Activated naive CD8-positive, alpha-beta T cell (primary cell): ENCODE measurements around the gene KLHL26.

Experiments
- H3K27ac Mint-ChIP-seq: one replicate; pipeline ENCODE4 v1.8.0; 2021; ENCODE audit warnings: mixed read lengths
- H3K27me3 Mint-ChIP-seq: one replicate; pipeline ENCODE4 v1.8.0; 2021; ENCODE audit warnings: mixed read lengths
- H3K36me3 Mint-ChIP-seq: one replicate; pipeline ENCODE4 v1.8.0; 2021; ENCODE audit warnings: mixed read lengths
- H3K4me1 Mint-ChIP-seq: one replicate; pipeline ENCODE4 v1.8.0; 2021; ENCODE audit warnings: low read depth, mixed read lengths
- H3K4me3 Mint-ChIP-seq: one replicate; pipeline ENCODE4 v1.8.0; 2021; ENCODE audit warnings: mild to moderate bottlenecking, mixed read lengths
- H3K9me3 Mint-ChIP-seq: one replicate; pipeline ENCODE4 v1.8.0; 2021; ENCODE audit warnings: low read depth, mixed read lengths

Gene KLHL26

GRCh38 chr19:18620902-18621301 is 15.9 kb upstream of the KLHL26 start:
- no peak overlapping the region for H3K27ac Mint-ChIP-seq
- no peaks in the 10 kb centered on the region for H3K9me3 Mint-ChIP-seq
- no peaks in the 10 kb centered on the region for H3K36me3 Mint-ChIP-seq
- H3K4me3 Mint-ChIP-seq: no peak overlapping the region
- peaks cover 4% of the 10 kb centered on the region for H3K27me3 Mint-ChIP-seq
- H3K4me1 Mint-ChIP-seq: no peaks in the 10 kb centered on the region

GRCh38 chr19:18626906-18627305 is 9.9 kb upstream of the KLHL26 start:
- Mint-ChIP-seq H3K9me3 (no peaks in the 10 kb centered on the region), H3K27ac (no peak overlapping the region), H3K4me3 (no peak overlapping the region), H3K27me3 (no peaks in the 10 kb centered on the region), H3K4me1 (no peaks in the 10 kb centered on the region), H3K36me3 (no peaks in the 10 kb centered on the region)

GRCh38 chr19:18629166-18630088 is 7.4 kb upstream of the KLHL26 start:
- Mint-ChIP-seq H3K27me3 (no peaks in the 10 kb centered on the region), H3K36me3 (no peaks in the 10 kb centered on the region), H3K4me1 (no peaks in the 10 kb centered on the region), H3K27ac (no peak overlapping the region), H3K9me3 (no peaks in the 10 kb centered on the region), H3K4me3 (no peak overlapping the region)

GRCh38 chr19:18633321-18633720 is 3.5 kb upstream of the KLHL26 start:
- Mint-ChIP-seq H3K4me1 (peaks cover 20% of the 10 kb centered on the region), H3K27ac (no peak overlapping the region), H3K36me3 (no peaks in the 10 kb centered on the region), H3K27me3 (peaks cover 1% of the 10 kb centered on the region), H3K4me3 (no peak overlapping the region), H3K9me3 (no peaks in the 10 kb centered on the region)

GRCh38 chr19:18634612-18635297 is 2.1 kb upstream of the KLHL26 start:
- Mint-ChIP-seq H3K27me3 (peaks cover 1% of the 10 kb centered on the region), H3K27ac (no peak overlapping the region), H3K4me1 (peaks cover 22% of the 10 kb centered on the region), H3K4me3 (peak overlapping the region; percentile 80), H3K9me3 (no peaks in the 10 kb centered on the region), H3K36me3 (no peaks in the 10 kb centered on the region)

GRCh38 chr19:18635831-18636182 is 1.0 kb upstream of the KLHL26 start:
- Mint-ChIP-seq H3K27ac (no peak overlapping the region), H3K36me3 (no peaks in the 10 kb centered on the region), H3K27me3 (peaks cover 1% of the 10 kb centered on the region), H3K4me3 (peak overlapping the region; percentile 88), H3K4me1 (peaks cover 23% of the 10 kb centered on the region), H3K9me3 (no peaks in the 10 kb centered on the region)

GRCh38 chr19:18636183-18636968 is 452 bp upstream of the KLHL26 start:
- Mint-ChIP-seq H3K27ac (peak overlapping the region; percentile 82), H3K9me3 (no peaks in the 10 kb centered on the region), H3K4me1 (peaks cover 23% of the 10 kb centered on the region), H3K27me3 (peaks cover 1% of the 10 kb centered on the region), H3K4me3 (peak overlapping the region; percentile 88), H3K36me3 (no peaks in the 10 kb centered on the region)

- Mint-ChIP-seq H3K9me3 (no peaks in the 10 kb centered on the region), H3K36me3 (no peaks in the 10 kb centered on the region), H3K4me3 (peak overlapping the region; percentile 88), H3K27me3 (peaks cover 1% of the 10 kb centered on the region), H3K27ac (peak overlapping the region; percentile 88), H3K4me1 (peaks cover 23% of the 10 kb centered on the region)
Observed at GRCh38 chr19:18637673-18638630, 1.1 kb downstream of the KLHL26 start.

- H3K27me3 Mint-ChIP-seq: no peaks in the 10 kb centered on the region
Observed at GRCh38 chr19:18639706-18640243, 2.9 kb downstream of the KLHL26 start.

GRCh38 chr19:18644196-18645034 is 7.6 kb downstream of the KLHL26 start:
- no peak overlapping the region for H3K27ac Mint-ChIP-seq
- H3K4me3 Mint-ChIP-seq: no peak overlapping the region
- H3K36me3 Mint-ChIP-seq: peaks cover 5% of the 10 kb centered on the region
- no peaks in the 10 kb centered on the region for H3K9me3 Mint-ChIP-seq
- no peaks in the 10 kb centered on the region for H3K27me3 Mint-ChIP-seq
- H3K4me1 Mint-ChIP-seq: peaks cover 12% of the 10 kb centered on the region

More at GRCh38 chr19:18639706-18640243, 2.9 kb downstream of the KLHL26 start:
- Mint-ChIP-seq H3K4me1 (peaks cover 24% of the 10 kb centered on the region), H3K36me3 (peaks cover 3% of the 10 kb centered on the region), H3K27ac (no peak overlapping the region), H3K9me3 (no peaks in the 10 kb centered on the region), H3K4me3 (peak overlapping the region; percentile 54)

- H3K4me1 Mint-ChIP-seq: peaks cover 13% of the 10 kb centered on the region
- no peak overlapping the region for H3K4me3 Mint-ChIP-seq
- no peak overlapping the region for H3K27ac Mint-ChIP-seq
- H3K9me3 Mint-ChIP-seq: no peaks in the 10 kb centered on the region
- H3K36me3 Mint-ChIP-seq: peaks cover 5% of the 10 kb centered on the region
- no peaks in the 10 kb centered on the region for H3K27me3 Mint-ChIP-seq
Observed at GRCh38 chr19:18645035-18645511, 8.2 kb downstream of the KLHL26 start.

GRCh38 chr19:18646535-18647370 is 9.9 kb downstream of the KLHL26 start:
- H3K4me1 Mint-ChIP-seq: peaks cover 13% of the 10 kb centered on the region
- no peak overlapping the region for H3K4me3 Mint-ChIP-seq
- no peaks in the 10 kb centered on the region for H3K9me3 Mint-ChIP-seq
- H3K27me3 Mint-ChIP-seq: no peaks in the 10 kb centered on the region
- H3K36me3 Mint-ChIP-seq: peaks cover 5% of the 10 kb centered on the region
- H3K27ac Mint-ChIP-seq: no peak overlapping the region
